ENCODE measurements around the gene GATAD2B.
"Not testable (repeated sequence)": the region's sequence is repeated elsewhere in the genome, so short reads cannot be mapped to it uniquely, and the experiment has no call there.

The GATAD2B gene

DNA sequence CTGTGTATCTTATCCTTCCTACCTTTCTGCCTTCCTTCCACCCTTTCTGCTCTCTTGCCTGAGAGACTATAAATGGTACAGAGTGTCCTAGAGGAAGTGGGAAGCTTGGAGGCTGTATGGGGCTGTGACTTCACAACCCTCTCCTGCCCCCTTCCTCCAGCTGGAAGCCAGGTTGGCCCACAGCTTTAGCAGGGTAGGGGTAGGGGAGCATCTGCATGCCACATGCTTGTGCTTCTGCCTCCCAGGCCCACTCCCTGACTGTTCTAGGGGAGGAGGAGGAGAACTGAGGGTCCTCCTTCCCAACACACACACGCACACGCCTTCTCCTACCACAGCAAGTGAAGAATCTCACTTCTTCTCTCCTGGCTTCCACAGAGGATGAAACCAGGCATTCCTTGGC, 151.5 kb downstream of the GATAD2B start:
- no peak for DNase-seq
- Histone ChIP-seq H3K36me3 (peaks cover 20% of the 10 kb centered on the region), H3K27me3 (no peaks in the 10 kb centered on the region), H3K4me3 (ENCODE audit: low read depth, low read length) (no peak overlapping the region), H3K9me3 (no peaks in the 10 kb centered on the region), H3K4me1 (peaks cover 6% of the 10 kb centered on the region)
- TF ChIP-seq, protein P1, sequence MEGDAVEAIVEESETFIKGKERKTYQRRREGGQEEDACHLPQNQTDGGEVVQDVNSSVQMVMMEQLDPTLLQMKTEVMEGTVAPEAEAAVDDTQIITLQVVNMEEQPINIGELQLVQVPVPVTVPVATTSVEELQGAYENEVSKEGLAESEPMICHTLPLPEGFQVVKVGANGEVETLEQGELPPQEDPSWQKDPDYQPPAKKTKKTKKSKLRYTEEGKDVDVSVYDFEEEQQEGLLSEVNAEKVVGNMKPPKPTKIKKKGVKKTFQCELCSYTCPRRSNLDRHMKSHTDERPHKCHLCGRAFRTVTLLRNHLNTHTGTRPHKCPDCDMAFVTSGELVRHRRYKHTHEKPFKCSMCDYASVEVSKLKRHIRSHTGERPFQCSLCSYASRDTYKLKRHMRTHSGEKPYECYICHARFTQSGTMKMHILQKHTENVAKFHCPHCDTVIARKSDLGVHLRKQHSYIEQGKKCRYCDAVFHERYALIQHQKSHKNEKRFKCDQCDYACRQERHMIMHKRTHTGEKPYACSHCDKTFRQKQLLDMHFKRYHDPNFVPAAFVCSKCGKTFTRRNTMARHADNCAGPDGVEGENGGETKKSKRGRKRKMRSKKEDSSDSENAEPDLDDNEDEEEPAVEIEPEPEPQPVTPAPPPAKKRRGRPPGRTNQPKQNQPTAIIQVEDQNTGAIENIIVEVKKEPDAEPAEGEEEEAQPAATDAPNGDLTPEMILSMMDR (IDR thresholded peaks at IDR 0.05; ENCODE audit: low read depth, low read length) = no peak

GRCh38 chr1:153770797-153771196, 152.0 kb downstream of the GATAD2B start:
- Histone ChIP-seq H3K9me3 (no peaks in the 10 kb centered on the region), H3K36me3 (peaks cover 20% of the 10 kb centered on the region)

DNA sequence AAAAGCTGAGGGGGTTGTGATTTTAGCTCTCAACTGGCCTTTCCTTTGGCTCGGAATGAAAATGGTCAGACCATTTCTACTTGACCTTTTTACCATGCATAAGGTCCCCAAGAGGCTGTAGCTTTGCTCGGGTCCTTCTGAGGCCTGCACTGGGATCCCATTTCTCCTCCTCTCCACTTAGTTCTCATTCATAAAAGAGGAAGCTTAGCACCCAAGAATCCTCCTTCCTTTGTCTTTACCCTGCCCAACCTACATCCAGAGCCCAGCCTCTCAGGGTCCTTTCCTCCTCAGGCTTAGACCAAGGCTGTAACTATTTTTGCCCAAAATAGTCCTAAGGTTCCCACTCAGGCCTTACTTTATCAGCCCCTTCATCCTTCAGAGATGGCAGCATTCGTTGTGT, 153.6 kb downstream of the GATAD2B start:
- Histone ChIP-seq H3K9me3 (no peaks in the 10 kb centered on the region), H3K4me3 (ENCODE audit: low read depth, low read length) (no peak overlapping the region), H3K36me3 (peaks cover 28% of the 10 kb centered on the region), H3K4me1 (peaks cover 6% of the 10 kb centered on the region), H3K27me3 (no peaks in the 10 kb centered on the region)
- no peak for DNase-seq
- TF ChIP-seq, protein P1 (IDR thresholded peaks at IDR 0.05; ENCODE audit: low read depth, low read length) = no peak

More at GRCh38 chr1:153770797-153771196, 152.0 kb downstream of the GATAD2B start:
- Histone ChIP-seq H3K4me3 (ENCODE audit: low read depth, low read length) (no peak overlapping the region), H3K4me1 (peaks cover 6% of the 10 kb centered on the region), H3K27me3 (no peaks in the 10 kb centered on the region)
- TF ChIP-seq, protein P1 (IDR thresholded peaks at IDR 0.05; ENCODE audit: low read depth, low read length) = no peak
- peak; percentile 22 for DNase-seq

GRCh38 chr1:153768316-153769181, 154.2 kb downstream of the GATAD2B start:
- TF ChIP-seq, protein P1 (IDR thresholded peaks at IDR 0.05; ENCODE audit: low read depth, low read length) = no peak
- peaks cover 33% of the 10 kb centered on the region for H3K36me3 ChIP-seq
- no peaks in the 10 kb centered on the region for H3K9me3 ChIP-seq
- peaks cover 6% of the 10 kb centered on the region for H3K4me1 ChIP-seq
- no peaks in the 10 kb centered on the region for H3K27me3 ChIP-seq
- no peak overlapping the region for H3K4me3 ChIP-seq (ENCODE audit: low read depth, low read length)
- DNase-seq = no peak

GRCh38 chr1:153767519-153767918, 155.3 kb downstream of the GATAD2B start:
- Histone ChIP-seq H3K4me3 (ENCODE audit: low read depth, low read length) (no peak overlapping the region), H3K27me3 (no peaks in the 10 kb centered on the region), H3K36me3 (peaks cover 39% of the 10 kb centered on the region), H3K4me1 (peaks cover 6% of the 10 kb centered on the region), H3K9me3 (no peaks in the 10 kb centered on the region)
- TF ChIP-seq, protein P1 (IDR thresholded peaks at IDR 0.05; ENCODE audit: low read depth, low read length) = no peak
- DNase-seq = no peak

DNA sequence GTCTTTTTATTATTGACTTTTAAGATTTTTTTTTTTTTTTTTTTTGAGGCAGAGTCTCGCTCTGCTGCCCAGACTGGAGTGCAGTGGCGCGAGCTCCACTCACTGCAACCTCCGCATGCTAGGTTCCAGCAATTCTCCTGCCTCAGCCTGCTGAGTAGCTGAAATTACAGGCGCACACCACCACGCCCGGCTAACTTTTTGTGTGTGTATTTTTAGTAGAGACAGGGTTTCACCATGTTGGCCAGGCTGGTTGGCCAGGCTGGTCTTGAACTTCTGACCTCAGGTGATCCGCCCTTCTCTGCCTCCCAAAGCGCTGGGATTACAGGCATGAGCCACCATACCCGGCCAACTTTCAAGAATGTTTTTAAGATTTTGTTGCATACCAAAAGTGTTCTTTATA, 156.1 kb downstream of the GATAD2B start:
- H3K4me3 ChIP-seq (ENCODE audit: low read depth, low read length); H3K27me3 ChIP-seq; H3K4me1 ChIP-seq; DNase-seq; H3K9me3 ChIP-seq: not testable (repeated sequence)
- H3K36me3 ChIP-seq = peaks cover 41% of the 10 kb centered on the region
